ENCODE data around the gene EIF4G2.

EIF4G2 gene

DNA sequence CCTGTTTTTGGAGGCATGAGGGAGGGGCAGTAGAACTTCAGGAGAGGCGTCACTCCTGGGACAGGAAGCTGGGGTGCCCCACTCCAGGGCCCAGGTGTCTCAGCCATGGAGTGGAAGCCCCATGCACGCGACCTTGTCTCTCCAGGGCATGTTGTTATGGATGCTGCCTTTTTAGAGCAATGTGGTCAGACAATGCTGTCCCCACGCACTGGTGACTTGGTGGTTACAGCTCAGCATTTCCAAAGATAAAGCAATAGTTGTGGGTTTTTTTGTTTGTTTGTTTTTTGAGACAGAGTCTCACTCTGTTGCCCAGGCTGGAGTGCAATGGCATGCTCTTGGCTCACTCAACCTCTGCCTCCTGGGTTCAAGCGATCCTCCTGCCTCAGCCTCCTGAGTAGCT is 22.3 kb downstream of the EIF4G2 start:
- ATAC-seq (ENCODE audit: insufficient read depth, low read depth) (no peak), DNase-seq (no peak)
- Histone ChIP-seq H2AFZ (ENCODE audit: low read depth, low read length) (no peak overlapping the region), H3K4me2 (ENCODE audit: insufficient read depth, low read length) (no peak overlapping the region), H4K20me1 (ENCODE audit: insufficient read depth, low read length) (no peaks in the 10 kb centered on the region), H3K36me3 (ENCODE audit: insufficient read depth, low read length) (no peaks in the 10 kb centered on the region), H3K27ac (ENCODE audit: low read length) (no peak overlapping the region), H3K79me2 (ENCODE audit: insufficient read depth, low read length) (no peaks in the 10 kb centered on the region), H3K4me1 (ENCODE audit: insufficient read depth, low read length) (no peaks in the 10 kb centered on the region), H3K9ac (ENCODE audit: low read depth, low read length) (no peak overlapping the region), H3K4me3 (ENCODE audit: low read depth in 1 of 2, low read length in 2 of 2) (no peak overlapping the region), H3K27me3 (ENCODE audit: insufficient read depth, low read length, poor library complexity) (no peaks in the 10 kb centered on the region), H3K9me3 (ENCODE audit: insufficient read depth, low read length, severe bottlenecking) (no peaks in the 10 kb centered on the region)
- TF ChIP-seq, protein P1, sequence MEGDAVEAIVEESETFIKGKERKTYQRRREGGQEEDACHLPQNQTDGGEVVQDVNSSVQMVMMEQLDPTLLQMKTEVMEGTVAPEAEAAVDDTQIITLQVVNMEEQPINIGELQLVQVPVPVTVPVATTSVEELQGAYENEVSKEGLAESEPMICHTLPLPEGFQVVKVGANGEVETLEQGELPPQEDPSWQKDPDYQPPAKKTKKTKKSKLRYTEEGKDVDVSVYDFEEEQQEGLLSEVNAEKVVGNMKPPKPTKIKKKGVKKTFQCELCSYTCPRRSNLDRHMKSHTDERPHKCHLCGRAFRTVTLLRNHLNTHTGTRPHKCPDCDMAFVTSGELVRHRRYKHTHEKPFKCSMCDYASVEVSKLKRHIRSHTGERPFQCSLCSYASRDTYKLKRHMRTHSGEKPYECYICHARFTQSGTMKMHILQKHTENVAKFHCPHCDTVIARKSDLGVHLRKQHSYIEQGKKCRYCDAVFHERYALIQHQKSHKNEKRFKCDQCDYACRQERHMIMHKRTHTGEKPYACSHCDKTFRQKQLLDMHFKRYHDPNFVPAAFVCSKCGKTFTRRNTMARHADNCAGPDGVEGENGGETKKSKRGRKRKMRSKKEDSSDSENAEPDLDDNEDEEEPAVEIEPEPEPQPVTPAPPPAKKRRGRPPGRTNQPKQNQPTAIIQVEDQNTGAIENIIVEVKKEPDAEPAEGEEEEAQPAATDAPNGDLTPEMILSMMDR (IDR thresholded peaks at IDR 0.05; ENCODE audit: borderline replicate concordance, extremely low read depth, low read length, poor library complexity, severe bottlenecking) = no peak
- TF ChIP-seq EZH2 (IDR thresholded peaks at IDR 0.05; ENCODE audit: borderline replicate concordance, low read depth, low read length, severe bottlenecking) = no peak

DNA sequence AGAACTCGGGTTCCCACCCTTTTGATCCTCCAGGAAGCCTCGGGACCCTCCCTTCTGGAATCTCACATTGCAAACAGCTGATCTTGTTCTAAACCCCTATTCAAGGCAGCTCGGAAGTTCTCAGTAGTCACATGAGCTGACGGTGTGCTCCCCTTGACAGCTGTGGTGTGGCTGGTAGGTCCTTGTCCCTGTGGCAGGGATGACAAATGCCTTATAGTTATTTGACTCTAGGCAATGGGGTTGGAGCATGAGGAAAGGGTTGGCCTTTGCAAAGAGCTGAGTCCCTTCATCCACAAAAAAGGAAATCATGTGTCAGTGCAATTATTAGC is 23.6 kb downstream of the EIF4G2 start:
- Histone ChIP-seq H2AFZ (ENCODE audit: low read depth, low read length) (no peak overlapping the region), H3K9me3 (ENCODE audit: insufficient read depth, low read length, severe bottlenecking) (no peaks in the 10 kb centered on the region), H3K79me2 (ENCODE audit: insufficient read depth, low read length) (no peaks in the 10 kb centered on the region), H3K4me1 (ENCODE audit: insufficient read depth, low read length) (no peaks in the 10 kb centered on the region), H3K4me3 (ENCODE audit: low read depth in 1 of 2, low read length in 2 of 2) (no peak overlapping the region), H3K4me2 (ENCODE audit: insufficient read depth, low read length) (no peak overlapping the region), H3K36me3 (ENCODE audit: insufficient read depth, low read length) (peaks cover 4% of the 10 kb centered on the region; the same call in 1 of the 2 replicates), H3K27me3 (ENCODE audit: insufficient read depth, low read length, poor library complexity) (no peaks in the 10 kb centered on the region), H3K9ac (ENCODE audit: low read depth, low read length) (no peak overlapping the region), H3K27ac (ENCODE audit: low read length) (no peak overlapping the region), H4K20me1 (ENCODE audit: insufficient read depth, low read length) (no peaks in the 10 kb centered on the region)
- TF ChIP-seq EZH2 (IDR thresholded peaks at IDR 0.05; ENCODE audit: borderline replicate concordance, low read depth, low read length, severe bottlenecking) = no peak
- TF ChIP-seq, protein P1 (IDR thresholded peaks at IDR 0.05; ENCODE audit: borderline replicate concordance, extremely low read depth, low read length, poor library complexity, severe bottlenecking) = no peak
- DNase-seq (no peak), ATAC-seq (ENCODE audit: insufficient read depth, low read depth) (no peak)

DNA sequence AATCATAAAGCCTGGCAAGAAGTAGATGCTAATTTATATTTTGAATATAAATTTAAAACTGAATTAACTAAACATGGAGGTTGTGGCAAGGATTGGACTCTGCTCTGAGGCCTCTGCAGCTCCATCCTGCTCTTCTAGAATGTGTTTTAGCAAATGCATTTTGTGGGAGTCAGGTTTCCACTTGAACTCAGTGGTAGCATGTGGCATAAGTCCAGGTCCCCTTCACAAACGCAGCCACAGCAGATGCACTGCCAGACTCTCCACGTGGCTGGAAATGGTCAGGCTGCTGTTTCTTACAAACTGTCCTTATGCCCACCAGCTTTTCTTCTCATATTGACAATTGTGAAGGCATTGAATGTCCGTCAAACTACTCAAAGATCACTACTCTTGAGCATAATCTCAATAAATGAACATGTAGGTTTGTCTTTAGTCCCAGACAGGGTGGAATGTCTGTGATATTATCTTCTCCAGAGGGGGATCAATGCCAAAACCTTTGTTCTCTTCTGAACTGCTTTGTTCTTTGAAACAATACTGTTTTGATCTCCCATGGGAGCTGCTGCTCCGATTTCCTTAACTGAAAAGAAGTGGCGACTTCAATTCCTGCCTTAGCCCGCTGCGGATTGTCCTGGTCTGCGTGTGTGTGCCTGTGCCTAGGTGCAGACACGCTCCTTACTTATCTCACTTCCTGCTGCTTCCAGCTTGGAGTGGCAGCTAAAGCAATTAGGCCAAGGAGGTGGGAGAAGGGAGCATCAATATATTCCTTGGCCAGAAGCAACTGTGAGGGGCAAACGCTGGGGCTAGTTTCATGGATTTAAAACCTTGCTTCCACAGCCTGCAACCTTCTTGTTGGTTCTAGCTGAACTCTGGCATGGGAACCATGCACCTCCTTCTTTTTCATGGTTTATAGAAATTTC is 24.2 kb downstream of the EIF4G2 start:
- H4K20me1 ChIP-seq (ENCODE audit: insufficient read depth, low read length) = no peaks in the 10 kb centered on the region
- no peak overlapping the region for H3K4me3 ChIP-seq (ENCODE audit: low read depth in 1 of 2, low read length in 2 of 2)
- H2AFZ ChIP-seq (ENCODE audit: low read depth, low read length) = no peak overlapping the region
- DNase-seq = no peak
- peaks cover 8% of the 10 kb centered on the region; the same call in 1 of the 2 replicates for H3K36me3 ChIP-seq (ENCODE audit: insufficient read depth, low read length)
- TF ChIP-seq, protein P1 (IDR thresholded peaks at IDR 0.05; ENCODE audit: borderline replicate concordance, extremely low read depth, low read length, poor library complexity, severe bottlenecking) = no peak
- TF ChIP-seq EZH2 (IDR thresholded peaks at IDR 0.05; ENCODE audit: borderline replicate concordance, low read depth, low read length, severe bottlenecking) = no peak
- H3K27me3 ChIP-seq (ENCODE audit: insufficient read depth, low read length, poor library complexity) = no peaks in the 10 kb centered on the region
- H3K9me3 ChIP-seq (ENCODE audit: insufficient read depth, low read length, severe bottlenecking) = no peaks in the 10 kb centered on the region
- H3K27ac ChIP-seq (ENCODE audit: low read length) = no peak overlapping the region
- no peak overlapping the region for H3K9ac ChIP-seq (ENCODE audit: low read depth, low read length)
- ATAC-seq (ENCODE audit: insufficient read depth, low read depth) = no peak
- no peak overlapping the region for H3K4me2 ChIP-seq (ENCODE audit: insufficient read depth, low read length)
- no peaks in the 10 kb centered on the region for H3K79me2 ChIP-seq (ENCODE audit: insufficient read depth, low read length)
- no peaks in the 10 kb centered on the region for H3K4me1 ChIP-seq (ENCODE audit: insufficient read depth, low read length)
